ENCODE data around the gene BEND6. TPM values are rescaled to one million over a fixed set of nuclear protein-coding genes. Genes with fewer than 3 reads are reported as not detected.
"Not testable (repeated sequence)": the region's sequence is repeated elsewhere in the genome, so short reads cannot be mapped to it uniquely, and the experiment has no call there.

BEND6 gene
- total RNA-seq, 3 donors from 2014 or later (not counting 1 experiment from before 2014, with no cell fraction given) = not detected

GRCh38 chr6:57044568-57044967 is 89.7 kb downstream of the BEND6 start:
- DNase-seq (no peak), ATAC-seq (no peak)
- Histone ChIP-seq H3K27ac (ENCODE audit: low read length) (no peak overlapping the region), H3K36me3 (ENCODE audit: control insufficient read depth, insufficient read depth, low read length) (no peaks in the 10 kb centered on the region), H3K4me1 (ENCODE audit: control insufficient read depth, insufficient read depth, low read length) (peaks cover 4% of the 10 kb centered on the region), H3K9me3 (ENCODE audit: control insufficient read depth, insufficient read depth, low read length) (no peaks in the 10 kb centered on the region), H3K27me3 (ENCODE audit: control insufficient read depth, insufficient read depth, low read length) (no peaks in the 10 kb centered on the region), H3K4me3 (ENCODE audit: low read length) (no peak overlapping the region)
- Mint-ChIP-seq H3K4me1 (peaks cover 25 to 28% of the 10 kb centered on the region in 2 donors), H3K36me3 (no peaks in the 10 kb centered on the region), H3K4me3 (no peak overlapping the region), H3K27ac (no peak overlapping the region), H3K9me3 (no peaks in the 10 kb centered on the region), H3K27me3 (ENCODE audit: low read depth in 2 of 2) (peaks cover 9 to 11% of the 10 kb centered on the region in 2 donors)
- TF ChIP-seq CTCF (IDR thresholded peaks at IDR 0.05) = no peak
- WGBS (ENCODE audit: insufficient coverage) = 89% methylated on average over 1 of the region's 2 CpGs
- intact Hi-C loops (cut with micrococcal nuclease) = no loop called here

GRCh38 chr6:57046332-57047256 is 91.7 kb downstream of the BEND6 start, which contains the start of gene KIAA1586:
Gene KIAA1586, plus strand, starts transcription at chr6:57046693. Its CDS starts 63 bp downstream, at chr6:57046756.
- not testable (repeated sequence) for H3K4me1 ChIP-seq (ENCODE audit: control insufficient read depth, insufficient read depth, low read length); H3K36me3 ChIP-seq (ENCODE audit: control insufficient read depth, insufficient read depth, low read length); H3K27ac ChIP-seq (ENCODE audit: low read length); H3K27me3 Mint-ChIP-seq (ENCODE audit: low read depth in 2 of 2); H3K36me3 Mint-ChIP-seq; H3K9me3 Mint-ChIP-seq; H3K27me3 ChIP-seq (ENCODE audit: control insufficient read depth, insufficient read depth, low read length); H3K9me3 ChIP-seq (ENCODE audit: control insufficient read depth, insufficient read depth, low read length)
- under 1% methylated on average over 40 of the region's 78 CpGs for WGBS (ENCODE audit: insufficient coverage)
- ATAC-seq = peak; percentile 76 to 88 (median 83)
- peak within 1 kb of the TSS; percentile 87 to 95 for H3K27ac Mint-ChIP-seq
- H3K4me1 Mint-ChIP-seq = peaks cover 30 to 33% of the 10 kb centered on the region in 2 donors
- peak within 1 kb of the TSS; percentile 46 for H3K4me3 ChIP-seq (ENCODE audit: low read length)
- DNase-seq = peak; percentile 69 to 88
- intact Hi-C loops (cut with micrococcal nuclease) = loop anchor here (2.0 to 5.0 kb wide), 3 partner anchors 42 to 176 kb away; partner anchors contain the start of genes BAG2 and RAB23
- H3K4me3 Mint-ChIP-seq = peak within 1 kb of the TSS; percentile 95

GRCh38 chr6:57047257-57047585 is 92.3 kb downstream of the BEND6 start:
- H3K4me1 Mint-ChIP-seq = peaks cover 30 to 33% of the 10 kb centered on the region in 2 donors
- no CpG with 5 or more reads among the region's 5 CpGs for WGBS (ENCODE audit: insufficient coverage)
- H3K9me3 Mint-ChIP-seq; H3K27ac Mint-ChIP-seq; H3K27me3 Mint-ChIP-seq (ENCODE audit: low read depth in 2 of 2); H3K27me3 ChIP-seq (ENCODE audit: control insufficient read depth, insufficient read depth, low read length); H3K4me3 Mint-ChIP-seq; H3K4me1 ChIP-seq (ENCODE audit: control insufficient read depth, insufficient read depth, low read length); DNase-seq; H3K27ac ChIP-seq (ENCODE audit: low read length); H3K4me3 ChIP-seq (ENCODE audit: low read length); H3K9me3 ChIP-seq (ENCODE audit: control insufficient read depth, insufficient read depth, low read length); H3K36me3 Mint-ChIP-seq: not testable (repeated sequence)
- peak; percentile 54 to 67 (median 55) for ATAC-seq
- intact Hi-C loops (cut with micrococcal nuclease) = loop anchor here (2.0 to 5.0 kb wide), 3 partner anchors 42 to 175 kb away; partner anchors contain the start of genes BAG2 and RAB23
- H3K36me3 ChIP-seq (ENCODE audit: control insufficient read depth, insufficient read depth, low read length) = peaks cover 13% of the 10 kb centered on the region

- WGBS (ENCODE audit: insufficient coverage) = 99% methylated on average over 5 of the region's 6 CpGs
- Mint-ChIP-seq H3K27ac (peak overlapping the region; percentile 48 to 54), H3K4me3 (peak overlapping the region; percentile 46), H3K4me1 (peaks cover 30 to 33% of the 10 kb centered on the region in 2 donors)
- not testable (repeated sequence) for H3K36me3 Mint-ChIP-seq; H3K27ac ChIP-seq (ENCODE audit: low read length); H3K27me3 ChIP-seq (ENCODE audit: control insufficient read depth, insufficient read depth, low read length); ATAC-seq; H3K9me3 ChIP-seq (ENCODE audit: control insufficient read depth, insufficient read depth, low read length); H3K27me3 Mint-ChIP-seq (ENCODE audit: low read depth in 2 of 2); H3K9me3 Mint-ChIP-seq; DNase-seq; H3K4me3 ChIP-seq (ENCODE audit: low read length); H3K4me1 ChIP-seq (ENCODE audit: control insufficient read depth, insufficient read depth, low read length)
- intact Hi-C loops (cut with micrococcal nuclease) = loop anchor here (2.0 to 5.0 kb wide), 3 partner anchors 41 to 174 kb away; partner anchors contain the start of genes BAG2 and RAB23
- peaks cover 18% of the 10 kb centered on the region for H3K36me3 ChIP-seq (ENCODE audit: control insufficient read depth, insufficient read depth, low read length)
Observed at GRCh38 chr6:57047859-57048258, 93.0 kb downstream of the BEND6 start.

Measured in natural killer cell (primary cell).